ENCODE results near the gene HOXD8. TPM values are rescaled to one million over a fixed set of nuclear protein-coding genes. Genes with fewer than 3 reads are reported as not detected.
A peak's percentile ranks its signal among the peaks of the same experiment; 100 is the strongest.

Gene HOXD8
- total RNA-seq, 1 donor from 2014 or later, result not detected

DNA sequence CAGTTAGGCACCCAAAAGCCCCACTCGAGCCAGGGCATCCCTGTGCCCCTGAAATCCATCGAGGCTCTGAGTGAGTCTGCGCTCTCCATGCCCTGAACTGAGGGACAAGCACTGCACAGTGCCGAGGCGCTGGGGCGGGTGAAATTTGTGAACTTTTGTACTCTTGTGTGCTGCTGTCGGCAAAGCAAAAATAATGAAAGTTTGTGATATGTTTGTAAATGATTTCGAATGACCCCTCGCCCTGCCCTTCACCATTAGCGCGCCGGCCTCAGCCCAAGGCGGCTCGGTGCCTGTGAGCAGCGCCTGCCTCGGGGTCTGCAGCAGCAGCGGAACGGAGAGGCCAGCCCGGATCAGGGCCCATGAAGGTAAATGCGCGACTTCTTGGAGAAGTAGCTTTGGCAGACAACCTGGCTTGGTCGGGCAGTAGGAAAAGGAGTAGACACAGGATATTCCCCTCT is 20.0 kb downstream of the HOXD8 start:
- peak; percentile 99 for TF ChIP-seq EZH2 (IDR thresholded peaks at IDR 0.05)
- no peak for TF ChIP-seq EZH2phosphoT487 (IDR thresholded peaks at IDR 0.05)
- TF ChIP-seq, protein P1, sequence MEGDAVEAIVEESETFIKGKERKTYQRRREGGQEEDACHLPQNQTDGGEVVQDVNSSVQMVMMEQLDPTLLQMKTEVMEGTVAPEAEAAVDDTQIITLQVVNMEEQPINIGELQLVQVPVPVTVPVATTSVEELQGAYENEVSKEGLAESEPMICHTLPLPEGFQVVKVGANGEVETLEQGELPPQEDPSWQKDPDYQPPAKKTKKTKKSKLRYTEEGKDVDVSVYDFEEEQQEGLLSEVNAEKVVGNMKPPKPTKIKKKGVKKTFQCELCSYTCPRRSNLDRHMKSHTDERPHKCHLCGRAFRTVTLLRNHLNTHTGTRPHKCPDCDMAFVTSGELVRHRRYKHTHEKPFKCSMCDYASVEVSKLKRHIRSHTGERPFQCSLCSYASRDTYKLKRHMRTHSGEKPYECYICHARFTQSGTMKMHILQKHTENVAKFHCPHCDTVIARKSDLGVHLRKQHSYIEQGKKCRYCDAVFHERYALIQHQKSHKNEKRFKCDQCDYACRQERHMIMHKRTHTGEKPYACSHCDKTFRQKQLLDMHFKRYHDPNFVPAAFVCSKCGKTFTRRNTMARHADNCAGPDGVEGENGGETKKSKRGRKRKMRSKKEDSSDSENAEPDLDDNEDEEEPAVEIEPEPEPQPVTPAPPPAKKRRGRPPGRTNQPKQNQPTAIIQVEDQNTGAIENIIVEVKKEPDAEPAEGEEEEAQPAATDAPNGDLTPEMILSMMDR (IDR thresholded peaks at IDR 0.05), result no peak
- Mint-ChIP-seq H3K27me3 (ENCODE audit: insufficient read depth, low read depth) (peaks cover 98% of the 10 kb centered on the region), H3K9me3 (peaks cover 5% of the 10 kb centered on the region), H3K4me3 (peak overlapping the region; percentile 10), H3K4me1 (no peaks in the 10 kb centered on the region), H3K36me3 (no peaks in the 10 kb centered on the region), H3K27ac (no peak overlapping the region)
- H3K9me3 ChIP-seq (ENCODE audit: low read depth), result no peaks in the 10 kb centered on the region
- H3K36me3 ChIP-seq, result no peaks in the 10 kb centered on the region
- no peak overlapping the region for H3K4me2 ChIP-seq
- H3F3A ChIP-seq (ENCODE audit: low read depth), result no peaks in the 10 kb centered on the region
- H3K27me3 ChIP-seq, result peaks cover 100% of the 10 kb centered on the region
- peaks cover 81% of the 10 kb centered on the region for H4K20me1 ChIP-seq (ENCODE audit: low read depth)
- H3K4me1 ChIP-seq, result no peaks in the 10 kb centered on the region
- no peaks in the 10 kb centered on the region for H3K79me2 ChIP-seq (ENCODE audit: low read depth)
- no peak overlapping the region for H2AFZ ChIP-seq (replicated peaks)
- no peak overlapping the region for H3K9ac ChIP-seq
- no peak overlapping the region for H3K4me3 ChIP-seq
- no peak for DNase-seq (ENCODE audit: low spot score)
- H3K27ac ChIP-seq, result no peak overlapping the region

DNA sequence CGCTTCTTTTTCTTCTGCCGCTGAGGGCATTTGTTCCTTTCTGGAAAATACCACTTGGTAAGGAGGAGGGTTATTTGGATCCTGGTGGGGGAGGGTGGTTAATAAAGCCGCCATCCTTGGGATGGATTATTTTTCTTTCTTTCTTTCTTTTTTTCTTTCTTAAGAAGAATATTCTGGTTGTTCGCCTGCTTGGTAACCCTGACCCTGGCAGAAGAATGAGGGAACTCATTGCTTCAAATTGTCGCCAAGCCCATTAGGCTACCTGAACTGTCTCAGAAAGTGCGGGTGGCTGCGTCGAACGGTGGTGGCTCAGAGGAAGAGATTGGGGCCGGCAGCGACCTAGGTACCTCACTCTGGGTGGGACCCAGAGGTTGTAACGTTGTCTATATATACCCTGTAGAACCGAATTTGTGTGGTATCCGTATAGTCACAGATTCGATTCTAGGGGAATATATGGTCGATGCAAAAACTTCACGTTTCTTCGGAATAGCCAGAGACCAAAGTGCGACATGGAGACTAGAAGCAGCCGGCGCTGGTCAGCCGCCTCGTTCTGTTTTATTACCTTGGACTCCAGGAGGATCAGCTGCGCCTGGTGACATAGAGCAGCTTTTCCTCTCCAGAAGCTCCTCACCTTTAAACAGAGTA is 20.6 kb downstream of the HOXD8 start:
- Histone ChIP-seq H3K4me1 (no peaks in the 10 kb centered on the region), H3F3A (ENCODE audit: low read depth) (no peaks in the 10 kb centered on the region), H3K79me2 (ENCODE audit: low read depth) (no peaks in the 10 kb centered on the region), H3K4me3 (no peak overlapping the region), H3K36me3 (no peaks in the 10 kb centered on the region), H3K27ac (no peak overlapping the region), H3K27me3 (peaks cover 100% of the 10 kb centered on the region), H3K9me3 (ENCODE audit: low read depth) (no peaks in the 10 kb centered on the region), H4K20me1 (ENCODE audit: low read depth) (peaks cover 87% of the 10 kb centered on the region), H3K4me2 (no peak overlapping the region), H3K9ac (no peak overlapping the region), H2AFZ (replicated peaks) (no peak overlapping the region)
- no peaks in the 10 kb centered on the region for H3K36me3 Mint-ChIP-seq
- H3K27me3 Mint-ChIP-seq (ENCODE audit: insufficient read depth, low read depth), result peaks cover 98% of the 10 kb centered on the region
- no peak for DNase-seq (ENCODE audit: low spot score)
- H3K9me3 Mint-ChIP-seq, result peaks cover 5% of the 10 kb centered on the region
- TF ChIP-seq, protein P1 (IDR thresholded peaks at IDR 0.05), result no peak
- TF ChIP-seq EZH2 (IDR thresholded peaks at IDR 0.05), result peak; percentile 97
- TF ChIP-seq EZH2phosphoT487 (IDR thresholded peaks at IDR 0.05), result peak; percentile 95
- H3K4me3 Mint-ChIP-seq, result no peak overlapping the region
- H3K27ac Mint-ChIP-seq, result no peak overlapping the region
- H3K4me1 Mint-ChIP-seq, result no peaks in the 10 kb centered on the region

- DNase-seq (ENCODE audit: low spot score), result no peak
- H4K20me1 ChIP-seq (ENCODE audit: low read depth), result peaks cover 93% of the 10 kb centered on the region
- H2AFZ ChIP-seq (replicated peaks), result no peak overlapping the region
- Mint-ChIP-seq H3K9me3 (peaks cover 5% of the 10 kb centered on the region), H3K36me3 (no peaks in the 10 kb centered on the region), H3K27me3 (ENCODE audit: insufficient read depth, low read depth) (peaks cover 98% of the 10 kb centered on the region), H3K4me3 (no peak overlapping the region), H3K4me1 (no peaks in the 10 kb centered on the region), H3K27ac (no peak overlapping the region)
- H3K4me3 ChIP-seq, result no peak overlapping the region
- H3K4me1 ChIP-seq, result no peaks in the 10 kb centered on the region
- no peaks in the 10 kb centered on the region for H3F3A ChIP-seq (ENCODE audit: low read depth)
- H3K27ac ChIP-seq, result no peak overlapping the region
- no peak for TF ChIP-seq EZH2 (IDR thresholded peaks at IDR 0.05)
- TF ChIP-seq EZH2phosphoT487 (IDR thresholded peaks at IDR 0.05), result no peak
- TF ChIP-seq, protein P1 (IDR thresholded peaks at IDR 0.05), result no peak
- H3K9me3 ChIP-seq (ENCODE audit: low read depth), result no peaks in the 10 kb centered on the region
- H3K79me2 ChIP-seq (ENCODE audit: low read depth), result no peaks in the 10 kb centered on the region
- H3K27me3 ChIP-seq, result peaks cover 100% of the 10 kb centered on the region
- no peak overlapping the region for H3K9ac ChIP-seq
- no peaks in the 10 kb centered on the region for H3K36me3 ChIP-seq
- no peak overlapping the region for H3K4me2 ChIP-seq
These were observed 21.3 kb downstream of the HOXD8 start for GRCh38 chr2:176150584-176151441.

Measured in neural progenitor cell (in vitro differentiated cells).